OCI-LY1 (cell line): Measurements from ENCODE around the gene FERMT1.

Experiments used
- H2AFZ ChIP-seq: fragments of 200-600 bp; sonication (generic), shearing (Covaris generic); 2 replicates; pipeline ENCODE4 v1.6.0; 2014; ENCODE audit warnings: antibody characterized with exemption, mild to moderate bottlenecking, low read length
- H3F3A ChIP-seq: fragments of 200-600 bp; sonication (generic), shearing (Covaris generic); 2 replicates; pipeline ENCODE4 v1.6.0; 2014; ENCODE audit warnings: mild to moderate bottlenecking, antibody characterized with exemption, low read length, moderate library complexity; ENCODE audit not compliant: insufficient read depth
- H3K27ac ChIP-seq: fragments of 200-600 bp; sonication (generic); 2 replicates; pipeline ENCODE4 v1.5.1; 2014; ENCODE audit warnings: low read length, mixed run types, mild to moderate bottlenecking, low read depth; ENCODE audit not compliant: poor library complexity, severe bottlenecking
- H3K27me3 ChIP-seq: fragments of 200-600 bp; sonication (generic); 2 replicates; pipeline ENCODE4 v1.6.0; 2014; ENCODE audit warnings: antibody characterized with exemption, mild to moderate bottlenecking, low read length, moderate library complexity; ENCODE audit not compliant: insufficient read depth
- H3K36me3 ChIP-seq: fragments of 200-600 bp; sonication (generic); 2 replicates; pipeline ENCODE4 v1.6.1; 2014; ENCODE audit warnings: mild to moderate bottlenecking, antibody characterized with exemption, low read length, moderate library complexity, mixed read lengths; ENCODE audit not compliant: insufficient read depth
- H3K4me1 ChIP-seq: fragments of 200-600 bp; sonication (generic); 2 replicates; pipeline ENCODE4 v1.5.1; 2014; ENCODE audit warnings: mild to moderate bottlenecking, low read length, moderate library complexity; ENCODE audit not compliant: insufficient read depth, severe bottlenecking
- H3K4me2 ChIP-seq: fragments of 200-600 bp; sonication (generic), shearing (Covaris generic); 2 replicates; pipeline ENCODE4 v1.6.1; 2014; ENCODE audit warnings: low read length
- H3K4me3 ChIP-seq: fragments of 200-600 bp; sonication (generic); 2 replicates; pipeline ENCODE4 v1.5.1; 2014; ENCODE audit warnings: low read length, low read depth, mild to moderate bottlenecking, mixed read lengths; ENCODE audit not compliant: poor library complexity, severe bottlenecking
- H3K79me2 ChIP-seq: fragments of 200-600 bp; shearing (Covaris generic); 2 replicates; pipeline ENCODE4 v1.6.1; 2016; ENCODE audit warnings: mixed run types, low read length, mixed read lengths; ENCODE audit not compliant: insufficient read depth
- H3K9ac ChIP-seq: fragments of 200-600 bp; sonication (generic), shearing (Covaris generic); 2 replicates; pipeline ENCODE4 v1.6.1; 2014; ENCODE audit warnings: mild to moderate bottlenecking, low read length, mixed read lengths
- H3K9me2 ChIP-seq: fragments of 200-600 bp; sonication (generic), shearing (Covaris generic); 2 replicates; pipeline ENCODE4 v1.6.1; 2014; ENCODE audit warnings: low read depth, mild to moderate bottlenecking, low read length, mixed read lengths
- H3K9me3 ChIP-seq: fragments of 200-600 bp; shearing (Covaris generic); 2 replicates; pipeline ENCODE4 v1.6.1; 2014; ENCODE audit warnings: low read length, mixed read lengths
- H4K20me1 ChIP-seq: fragments of 200-600 bp; sonication (generic), shearing (Covaris generic); 2 replicates; pipeline ENCODE4 v1.6.0; 2016; ENCODE audit warnings: mild to moderate bottlenecking, low read length; ENCODE audit not compliant: insufficient read depth
- CTCF ChIP-seq: fragments of 200-600 bp; sonication (generic), shearing (Covaris generic); IDR thresholded peaks from 2 replicates; pipeline ENCODE4 v1.5.1; 2017; ENCODE audit warnings: mild to moderate bottlenecking, antibody characterized with exemption, low read length, moderate library complexity, mixed read lengths
- EZH2 ChIP-seq: fragments of 200-600 bp; sonication (generic), shearing (Covaris generic); IDR thresholded peaks from 2 replicates; pipeline ENCODE4 v1.8.0; 2017; ENCODE audit warnings: borderline replicate concordance, mixed run types, mild to moderate bottlenecking, antibody characterized with exemption, low read length, moderate library complexity, mixed read lengths

The FERMT1 gene

GRCh38 chr20:6165346-6165745 is 42.5 kb upstream of the FERMT1 start:
- no peaks in the 10 kb centered on the region for H3K36me3 ChIP-seq
- no peak overlapping the region for H3K4me3 ChIP-seq
- H3K27ac ChIP-seq: no peak overlapping the region
- no peaks in the 10 kb centered on the region for H3K27me3 ChIP-seq
- H2AFZ ChIP-seq: no peak overlapping the region
- no peaks in the 10 kb centered on the region for H3K9me2 ChIP-seq
- no peak overlapping the region for H3K9ac ChIP-seq
- no peaks in the 10 kb centered on the region for H3K4me1 ChIP-seq
- no peaks in the 10 kb centered on the region for H4K20me1 ChIP-seq
- no peaks in the 10 kb centered on the region for H3K79me2 ChIP-seq
- H3K4me2 ChIP-seq: no peak overlapping the region
- no peaks in the 10 kb centered on the region for H3F3A ChIP-seq
- no peak for TF ChIP-seq CTCF
- TF ChIP-seq EZH2: no peak
- no peaks in the 10 kb centered on the region for H3K9me3 ChIP-seq

GRCh38 chr20:6164421-6165341 is 41.9 kb upstream of the FERMT1 start:
- no peaks in the 10 kb centered on the region for H4K20me1 ChIP-seq
- H3K9ac ChIP-seq: no peak overlapping the region
- H2AFZ ChIP-seq: no peak overlapping the region
- H3F3A ChIP-seq: no peaks in the 10 kb centered on the region
- H3K4me2 ChIP-seq: no peak overlapping the region
- H3K27ac ChIP-seq: no peak overlapping the region
- no peaks in the 10 kb centered on the region for H3K9me3 ChIP-seq
- H3K27me3 ChIP-seq: no peaks in the 10 kb centered on the region
- no peak overlapping the region for H3K4me3 ChIP-seq
- H3K79me2 ChIP-seq: no peaks in the 10 kb centered on the region
- no peaks in the 10 kb centered on the region for H3K9me2 ChIP-seq
- TF ChIP-seq EZH2: no peak
- TF ChIP-seq CTCF: no peak
- H3K36me3 ChIP-seq: no peaks in the 10 kb centered on the region
- H3K4me1 ChIP-seq: no peaks in the 10 kb centered on the region

- Histone ChIP-seq H3K9me2 (no peaks in the 10 kb centered on the region), H3K27me3 (no peaks in the 10 kb centered on the region), H3K4me1 (no peaks in the 10 kb centered on the region), H3K9me3 (no peaks in the 10 kb centered on the region), H3K4me2 (no peak overlapping the region), H3F3A (no peaks in the 10 kb centered on the region), H3K9ac (no peak overlapping the region), H3K27ac (no peak overlapping the region), H3K36me3 (no peaks in the 10 kb centered on the region), H2AFZ (no peak overlapping the region), H3K4me3 (no peak overlapping the region), H3K79me2 (no peaks in the 10 kb centered on the region), H4K20me1 (no peaks in the 10 kb centered on the region)
- no peak for TF ChIP-seq CTCF
- no peak for TF ChIP-seq EZH2
Measured at GRCh38 chr20:6160736-6161135, 37.9 kb upstream of the FERMT1 start.
